H1 (cell line): ENCODE measurements around the gene OR52W1. TPM values are rescaled to one million over a fixed set of nuclear protein-coding genes. Genes with fewer than 3 reads are reported as not detected.

Source experiments
- CTCF ChIA-PET: fragments of 300-600 bp; sonication (Branson Sonifier 250); formaldehyde crosslinking; loops from one replicate; lab custom pipeline; 2021; ENCODE audit not compliant: partially characterized antibody; lab: Charles Lee
- POLR2A ChIA-PET: fragments of 300-600 bp; sonication (Branson Sonifier 250); formaldehyde crosslinking; loops from one replicate; lab custom pipeline; 2021; ENCODE audit warnings: inconsistent platforms; ENCODE audit not compliant: partially characterized antibody; lab: Charles Lee
- DNase-seq, 2 experiments: peaks; one replicate each; pipeline versions ENCODE4 v3.0.0 to v3.0.0-alpha.2; 2010 to 2022; ENCODE audit warnings: low spot score in 2 of 2, low read depth in 1 of 2, mixed read lengths in 1 of 2
- FAIRE-seq: peaks from 2 replicates; lab custom pipeline; 2011; peaks lifted over from hg19 to GRCh38; lab: Jason Lieb, UNC
- H2AFZ ChIP-seq: 2 replicates; pipeline ENCODE4 v1.8.1; 2012; ENCODE audit warnings: low read length, inconsistent platforms
- H2AK5ac ChIP-seq: 2 replicates; pipeline ENCODE4 v1.6.1; 2013; ENCODE audit warnings: low read depth, low read length
- H2BK120ac ChIP-seq: replicated peaks from 2 replicates; pipeline ENCODE3; 2013; ENCODE audit warnings: low read depth, low read length, inconsistent platforms
- H2BK12ac ChIP-seq: 2 replicates; pipeline ENCODE4 v1.6.1; 2013; ENCODE audit warnings: low read depth, low read length
- H2BK15ac ChIP-seq: 2 replicates; pipeline ENCODE4 v1.6.1; 2013; ENCODE audit warnings: low read length
- H2BK20ac ChIP-seq: 2 replicates; pipeline ENCODE4 v1.6.1; 2013; ENCODE audit warnings: low read length
- H2BK5ac ChIP-seq: 2 replicates; pipeline ENCODE4 v1.6.1; 2013; ENCODE audit warnings: low read depth, low read length
- H3K14ac ChIP-seq: 2 replicates; pipeline ENCODE4 v1.6.1; 2013; ENCODE audit warnings: inconsistent platforms; ENCODE audit not compliant: insufficient read length
- H3K18ac ChIP-seq: 2 replicates; pipeline ENCODE4 v1.6.1; 2013; ENCODE audit warnings: low read length; ENCODE audit errors: extremely low read depth
- H3K23ac ChIP-seq: 2 replicates; pipeline ENCODE4 v1.6.1; 2013; ENCODE audit warnings: inconsistent platforms; ENCODE audit not compliant: insufficient read length
- H3K23me2 ChIP-seq: 2 replicates; pipeline ENCODE4 v1.6.1; 2013; ENCODE audit warnings: low read depth, low read length
- H3K27ac ChIP-seq: 2 replicates; pipeline ENCODE4 v1.6.1; 2011; ENCODE audit warnings: low read depth, low read length, inconsistent platforms
- H3K27me3 ChIP-seq, 4 experiments: replicated peaks in 1 of 4; 1 replicate in 1 of 4; 2 replicates in 3 of 4; pipeline versions ENCODE4 v1.6.1 to v1.8.1; 2011 to 2013; ENCODE audit warnings: low read length in 3 of 4, mild to moderate bottlenecking in 3 of 4, inconsistent platforms in 2 of 4, mixed read lengths in 2 of 4, moderate library complexity in 1 of 4; ENCODE audit not compliant: control insufficient read depth in 3 of 4, insufficient read depth in 3 of 4; ENCODE audit errors: extremely low read depth in 1 of 4
- H3K36me3 ChIP-seq, 4 experiments: 2 replicates each; pipeline versions ENCODE4 v1.6.1 to v1.8.1; 2011 to 2013; ENCODE audit warnings: mild to moderate bottlenecking in 4 of 4, low read length in 3 of 4, moderate library complexity in 2 of 4, control low read depth in 1 of 4, inconsistent platforms in 1 of 4; ENCODE audit not compliant: insufficient read depth in 4 of 4, control insufficient read depth in 2 of 4
- H3K4ac ChIP-seq: replicated peaks from 2 replicates; pipeline ENCODE3; 2013; ENCODE audit warnings: low read length, low read depth, mixed read lengths, inconsistent platforms; ENCODE audit not compliant: insufficient read length
- H3K4me1 ChIP-seq, 4 experiments: replicated peaks in 1 of 4; 1 replicate in 1 of 4; 2 replicates in 3 of 4; pipeline versions ENCODE4 v1.6.1 to v1.8.1; 2011 to 2013; ENCODE audit warnings: low read length in 3 of 4, inconsistent platforms in 2 of 4, mixed read lengths in 1 of 4; ENCODE audit not compliant: insufficient read depth in 4 of 4, control insufficient read depth in 3 of 4
- H3K4me2 ChIP-seq, 2 experiments: 2 replicates each; pipeline versions ENCODE4 v1.6.1 to v1.8.1; 2011 to 2013; ENCODE audit warnings: low read depth in 2 of 2, low read length in 2 of 2, control low read depth in 1 of 2, inconsistent platforms in 1 of 2, mild to moderate bottlenecking in 1 of 2; ENCODE audit not compliant: insufficient read depth in 1 of 2
- H3K4me3 ChIP-seq, 4 experiments: fragments of 200-600, 300-600 bp in 1 of 4; sonication (generic), shearing (Covaris generic), sonication (Bioruptor Twin) in 1 of 4; 2 replicates each; pipeline versions ENCODE4 v1.5.1 to v1.8.1; 2011 to 2016; ENCODE audit warnings: low read length in 4 of 4, low read depth in 3 of 4, control low read depth in 2 of 4, inconsistent platforms in 2 of 4, mild to moderate bottlenecking in 2 of 4, mixed read lengths in 1 of 4, moderate library complexity in 1 of 4; ENCODE audit not compliant: insufficient read depth in 2 of 4; ENCODE audit errors: extremely low read depth in 1 of 4
- H3K56ac ChIP-seq: replicated peaks from 2 replicates; pipeline ENCODE3; 2013; ENCODE audit warnings: low read depth, mild to moderate bottlenecking, mixed read lengths, low read length, inconsistent platforms; ENCODE audit not compliant: insufficient read length
- H3K79me1 ChIP-seq: 2 replicates; pipeline ENCODE4 v1.6.1; 2013; ENCODE audit warnings: low read depth, low read length, control low read depth
- H3K79me2 ChIP-seq, 2 experiments: 2 replicates each; pipeline versions ENCODE4 v1.6.1 to v1.8.1; 2012 to 2013; ENCODE audit warnings: low read length in 2 of 2, mild to moderate bottlenecking in 2 of 2, inconsistent platforms in 1 of 2; ENCODE audit not compliant: insufficient read depth in 2 of 2, control insufficient read depth in 1 of 2
- H3K9ac ChIP-seq, 4 experiments: replicated peaks in 1 of 4; 1 replicate in 1 of 4; 2 replicates in 3 of 4; pipeline versions ENCODE4 v1.6.1 to v1.8.1; 2011 to 2013; ENCODE audit warnings: low read depth in 3 of 4, low read length in 3 of 4, control low read depth in 2 of 4, mild to moderate bottlenecking in 2 of 4, moderate library complexity in 2 of 4, inconsistent platforms in 1 of 4; ENCODE audit errors: extremely low read depth in 1 of 4
- H3K9me3 ChIP-seq, 2 experiments: 2 replicates each; pipeline versions ENCODE4 v1.6.1 to v1.8.1; 2012 to 2013; ENCODE audit warnings: mild to moderate bottlenecking in 2 of 2, moderate library complexity in 2 of 2, control low read depth in 1 of 2, inconsistent platforms in 1 of 2, low read depth in 1 of 2, low read length in 1 of 2, mixed read lengths in 1 of 2; ENCODE audit not compliant: insufficient read depth in 2 of 2
- H4K20me1 ChIP-seq, 2 experiments: replicated peaks in 1 of 2; 2 replicates each; pipeline versions ENCODE3 to v1.8.1; 2011 to 2013; ENCODE audit warnings: inconsistent platforms in 2 of 2, low read length in 2 of 2, mild to moderate bottlenecking in 1 of 2; ENCODE audit not compliant: insufficient read depth in 2 of 2, control insufficient read depth in 1 of 2
- H4K5ac ChIP-seq: 2 replicates; pipeline ENCODE4 v1.6.1; 2013; ENCODE audit warnings: low read length, low read depth, mixed read lengths, inconsistent platforms; ENCODE audit not compliant: insufficient read length
- H4K8ac ChIP-seq: 2 replicates; pipeline ENCODE4 v1.8.0; 2013; ENCODE audit warnings: mild to moderate bottlenecking, moderate library complexity, low read length, inconsistent platforms; ENCODE audit not compliant: insufficient read depth; ENCODE audit errors: extremely low read depth
- H4K91ac ChIP-seq: replicated peaks from 2 replicates; pipeline ENCODE3; 2013; ENCODE audit warnings: low read length, mixed read lengths, inconsistent platforms; ENCODE audit not compliant: insufficient read length
- BRCA1 ChIP-seq: IDR thresholded peaks from 2 replicates; pipeline ENCODE4 v1.6.1; 2012; ENCODE audit warnings: low read depth, low read length, improper control_type of control experiment
- CBX8 ChIP-seq: fragments of 300-800, 300-1000 bp; sonication (generic); IDR thresholded peaks from 2 replicates; pipeline ENCODE4 v1.7.1; 2016; ENCODE audit warnings: low read depth, low read length, borderline replicate concordance
- CHD1 ChIP-seq: IDR thresholded peaks from 2 replicates; pipeline ENCODE4 v1.6.1; 2012; ENCODE audit warnings: low read depth, low read length, improper control_type of control experiment
- CTBP2 ChIP-seq: IDR thresholded peaks from 2 replicates; pipeline ENCODE4 v1.7.0; 2011; ENCODE audit warnings: borderline replicate concordance, mild to moderate bottlenecking, moderate library complexity, mixed read lengths, low read length; ENCODE audit not compliant: insufficient read depth, insufficient read length
- GTF2F1 ChIP-seq: IDR thresholded peaks from 2 replicates; pipeline ENCODE4 v1.6.1; 2012; ENCODE audit warnings: low read depth, low read length, improper control_type of control experiment, borderline replicate concordance
- HDAC6 ChIP-seq: IDR thresholded peaks from one replicate; pipeline ENCODE4 v1.7.1; 2012; ENCODE audit warnings: low read depth, mild to moderate bottlenecking, inconsistent platforms, low read length, moderate library complexity
- KDM4A ChIP-seq: IDR thresholded peaks from one replicate; pipeline ENCODE4 v1.7.1; 2012; ENCODE audit warnings: low read depth, mild to moderate bottlenecking, moderate library complexity, low read length, inconsistent platforms; ENCODE audit not compliant: severe bottlenecking
- SP1 ChIP-seq: IDR thresholded peaks from 2 replicates; pipeline ENCODE4 v1.6.1; 2011; ENCODE audit warnings: low read depth, low read length
- TBP ChIP-seq: IDR thresholded peaks from 2 replicates; pipeline ENCODE4 v1.6.1; 2011; ENCODE audit warnings: low read depth, low read length, improper control_type of control experiment
- WGBS, 2 experiments: shearing (Covaris generic) in 1 of 2; methylation state at CpG; one replicate each; pipeline versions ENCODE4 v1.1.6 to v1.1.7; 2013 to 2015; ENCODE audit warnings: low lambda C conversion rate in 2 of 2, mixed read lengths in 2 of 2, inconsistent platforms in 1 of 2, low coverage in 1 of 2, missing lambda C conversion rate in 1 of 2; ENCODE audit not compliant: insufficient replicate concordance in 2 of 2, insufficient coverage in 1 of 2, insufficient read length in 1 of 2; ENCODE audit errors: extremely low coverage in 1 of 2, missing lambda C conversion rate in 1 of 2; 5-methylcytosine and 5-hydroxymethylcytosine counted together
- polyA plus RNA-seq, 7 experiments: library from polyadenylated mRNA; depleted of rRNA in 3 of 7; stranded (reverse) in 5 of 7; unstranded in 2 of 7; fragments of >200 nt in 5 of 7; fragments of 200-250 nt in 2 of 7; gene quantifications; 1 replicate in 5 of 7; 2 replicates in 1 of 7; 4 replicates in 1 of 7; pipeline versions ENCODE4 v1.2.1 to v1.2.3, GENCODE V29; 2011 to 2013; ENCODE audit warnings: missing spikeins in 2 of 7, mixed read lengths in 2 of 7
- total RNA-seq: library from RNA; stranded (reverse); fragmentation: NEBNext Ultra II Directional; extraction: Animal tissue kit (Norgen Biotek cat#: 25700); gene quantifications from 2 replicates; pipeline ENCODE4 v1.2.1, GENCODE V29; 2021
- TF ChIP-seq, protein P1 (sequence below): IDR thresholded peaks from 2 replicates; pipeline ENCODE4 v1.6.1; 2011; ENCODE audit warnings: low read length, improper control_type of control experiment
- TF ChIP-seq, protein P2 (sequence below), 3 experiments: IDR thresholded peaks; 1 replicate in 2 of 3; 2 replicates in 1 of 3; pipeline versions ENCODE4 v1.5.1 to v1.6.1; 2011; ENCODE audit warnings: low read length in 3 of 3, mild to moderate bottlenecking in 3 of 3, inconsistent platforms in 2 of 3, low read depth in 1 of 3, moderate library complexity in 1 of 3; ENCODE audit not compliant: insufficient read depth in 1 of 3; ENCODE audit errors: control extremely low read depth in 1 of 3

The OR52W1 gene
- total and polyA plus RNA-seq, 2 of the 8 experiments (the other 6 are each of a cell fraction or from before 2014, with no cell fraction given): not detected

DNA sequence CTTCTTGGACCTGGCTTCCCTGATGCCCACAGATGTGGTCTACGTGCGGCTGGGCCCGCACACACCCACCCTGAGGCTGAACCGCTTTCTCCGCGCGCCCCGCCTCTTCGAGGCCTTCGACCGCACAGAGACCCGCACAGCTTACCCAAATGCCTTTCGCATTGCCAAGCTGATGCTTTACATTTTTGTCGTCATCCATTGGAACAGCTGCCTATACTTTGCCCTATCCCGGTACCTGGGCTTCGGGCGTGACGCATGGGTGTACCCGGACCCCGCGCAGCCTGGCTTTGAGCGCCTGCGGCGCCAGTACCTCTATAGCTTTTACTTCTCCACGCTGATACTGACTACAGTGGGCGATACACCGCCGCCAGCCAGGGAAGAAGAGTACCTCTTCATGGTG lies 41.1 kb downstream of the OR52W1 start:
- Histone ChIP-seq H2BK12ac (no peak overlapping the region), H3K36me3 (no peaks in the 10 kb centered on the region), H3K9me3 (no peaks in the 10 kb centered on the region), H3K4me1 (no peaks in the 10 kb centered on the region; a peak in 1 of 7 replicates), H2BK15ac (no peak overlapping the region), H3K27ac (no peak overlapping the region), H4K5ac (no peak overlapping the region), H3K4ac (no peak overlapping the region), H4K20me1 (no peaks in the 10 kb centered on the region), H3K14ac (no peak overlapping the region), H3K9ac (no peak overlapping the region), H2BK20ac (no peak overlapping the region), H2BK5ac (no peak overlapping the region), H3K27me3 (peaks cover 0 to 2% (median 1%) of the 10 kb centered on the region in 4 experiments; a peak in 1 of 7 replicates), H2AFZ (no peak overlapping the region), H3K4me3 (no peak overlapping the region), H3K79me1 (no peaks in the 10 kb centered on the region), H3K56ac (no peak overlapping the region), H4K8ac (no peak overlapping the region), H2AK5ac (no peak overlapping the region), H3K79me2 (no peaks in the 10 kb centered on the region), H4K91ac (no peak overlapping the region), H2BK120ac (no peak overlapping the region), H3K4me2 (no peak overlapping the region), H3K18ac (no peak overlapping the region), H3K23ac (no peak overlapping the region), H3K23me2 (peaks cover 3% of the 10 kb centered on the region)
- 96% methylated on average over 28 of the region's 28 CpGs; no CpG with 5 or more reads in 1 of the 2 experiments for WGBS, 2 experiments
- no peak for FAIRE-seq
- ChIA-PET POLR2A (no interaction called here), CTCF (interaction anchor here (1.0 to 4.3 kb wide), 9 partner anchors 11 to 139 kb away, joined by 3 to 57 read pairs (median 5); no protein-coding TSS in a partner anchor)
- DNase-seq: no peak
- TF ChIP-seq SP1: no peak
- TF ChIP-seq, protein P1, sequence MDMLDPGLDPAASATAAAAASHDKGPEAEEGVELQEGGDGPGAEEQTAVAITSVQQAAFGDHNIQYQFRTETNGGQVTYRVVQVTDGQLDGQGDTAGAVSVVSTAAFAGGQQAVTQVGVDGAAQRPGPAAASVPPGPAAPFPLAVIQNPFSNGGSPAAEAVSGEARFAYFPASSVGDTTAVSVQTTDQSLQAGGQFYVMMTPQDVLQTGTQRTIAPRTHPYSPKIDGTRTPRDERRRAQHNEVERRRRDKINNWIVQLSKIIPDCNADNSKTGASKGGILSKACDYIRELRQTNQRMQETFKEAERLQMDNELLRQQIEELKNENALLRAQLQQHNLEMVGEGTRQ: no peak
- no peak for TF ChIP-seq CHD1
- TF ChIP-seq KDM4A: no peak
- TF ChIP-seq CTBP2: no peak
- TF ChIP-seq TBP: no peak
- no peak for TF ChIP-seq GTF2F1
- TF ChIP-seq HDAC6: no peak
- TF ChIP-seq, protein P2, sequence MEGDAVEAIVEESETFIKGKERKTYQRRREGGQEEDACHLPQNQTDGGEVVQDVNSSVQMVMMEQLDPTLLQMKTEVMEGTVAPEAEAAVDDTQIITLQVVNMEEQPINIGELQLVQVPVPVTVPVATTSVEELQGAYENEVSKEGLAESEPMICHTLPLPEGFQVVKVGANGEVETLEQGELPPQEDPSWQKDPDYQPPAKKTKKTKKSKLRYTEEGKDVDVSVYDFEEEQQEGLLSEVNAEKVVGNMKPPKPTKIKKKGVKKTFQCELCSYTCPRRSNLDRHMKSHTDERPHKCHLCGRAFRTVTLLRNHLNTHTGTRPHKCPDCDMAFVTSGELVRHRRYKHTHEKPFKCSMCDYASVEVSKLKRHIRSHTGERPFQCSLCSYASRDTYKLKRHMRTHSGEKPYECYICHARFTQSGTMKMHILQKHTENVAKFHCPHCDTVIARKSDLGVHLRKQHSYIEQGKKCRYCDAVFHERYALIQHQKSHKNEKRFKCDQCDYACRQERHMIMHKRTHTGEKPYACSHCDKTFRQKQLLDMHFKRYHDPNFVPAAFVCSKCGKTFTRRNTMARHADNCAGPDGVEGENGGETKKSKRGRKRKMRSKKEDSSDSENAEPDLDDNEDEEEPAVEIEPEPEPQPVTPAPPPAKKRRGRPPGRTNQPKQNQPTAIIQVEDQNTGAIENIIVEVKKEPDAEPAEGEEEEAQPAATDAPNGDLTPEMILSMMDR (IDR thresholded peaks at IDR 0.05; ENCODE audit: control extremely low read depth in 1 of 3, insufficient read depth in 1 of 3, low read depth in 1 of 3, low read length in 3 of 3): no peak
- TF ChIP-seq BRCA1: no peak
- no peak for TF ChIP-seq CBX8
